ENCODE measurements around the gene THG1L.

DNA sequence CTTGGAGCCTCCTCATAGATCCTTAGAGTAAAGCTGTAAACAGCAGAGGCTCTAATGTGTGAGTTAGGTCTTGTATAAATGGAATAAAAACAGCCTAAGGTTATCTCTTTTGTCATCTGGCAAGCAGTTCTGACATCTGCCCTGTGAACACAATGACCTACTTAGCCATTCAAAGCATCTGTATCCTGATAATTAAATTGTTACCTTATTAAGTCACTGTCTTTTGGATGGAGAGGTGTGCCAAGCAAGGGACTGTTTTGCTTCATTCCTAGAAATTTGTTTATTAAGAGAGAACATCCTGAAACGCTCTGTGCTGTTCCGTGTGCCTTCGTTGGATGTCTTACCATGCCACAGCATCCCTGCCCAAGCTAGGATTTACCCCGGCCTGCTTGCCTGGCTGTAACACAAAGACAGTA lies 13.8 kb downstream of the THG1L start:
- TF ChIP-seq, protein P1, sequence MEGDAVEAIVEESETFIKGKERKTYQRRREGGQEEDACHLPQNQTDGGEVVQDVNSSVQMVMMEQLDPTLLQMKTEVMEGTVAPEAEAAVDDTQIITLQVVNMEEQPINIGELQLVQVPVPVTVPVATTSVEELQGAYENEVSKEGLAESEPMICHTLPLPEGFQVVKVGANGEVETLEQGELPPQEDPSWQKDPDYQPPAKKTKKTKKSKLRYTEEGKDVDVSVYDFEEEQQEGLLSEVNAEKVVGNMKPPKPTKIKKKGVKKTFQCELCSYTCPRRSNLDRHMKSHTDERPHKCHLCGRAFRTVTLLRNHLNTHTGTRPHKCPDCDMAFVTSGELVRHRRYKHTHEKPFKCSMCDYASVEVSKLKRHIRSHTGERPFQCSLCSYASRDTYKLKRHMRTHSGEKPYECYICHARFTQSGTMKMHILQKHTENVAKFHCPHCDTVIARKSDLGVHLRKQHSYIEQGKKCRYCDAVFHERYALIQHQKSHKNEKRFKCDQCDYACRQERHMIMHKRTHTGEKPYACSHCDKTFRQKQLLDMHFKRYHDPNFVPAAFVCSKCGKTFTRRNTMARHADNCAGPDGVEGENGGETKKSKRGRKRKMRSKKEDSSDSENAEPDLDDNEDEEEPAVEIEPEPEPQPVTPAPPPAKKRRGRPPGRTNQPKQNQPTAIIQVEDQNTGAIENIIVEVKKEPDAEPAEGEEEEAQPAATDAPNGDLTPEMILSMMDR (IDR thresholded peaks at IDR 0.05), result no peak
- no peak for TF ChIP-seq POLR2A (IDR thresholded peaks at IDR 0.05)

All from testis (tissue), 2 donors.